Measurements from ENCODE around the gene SVOP. TPM values are rescaled to one million over a fixed set of nuclear protein-coding genes. Genes with fewer than 3 reads are reported as not detected.

Gene SVOP
- total RNA-seq, 2 experiments from 2014 or later: not detected

DNA sequence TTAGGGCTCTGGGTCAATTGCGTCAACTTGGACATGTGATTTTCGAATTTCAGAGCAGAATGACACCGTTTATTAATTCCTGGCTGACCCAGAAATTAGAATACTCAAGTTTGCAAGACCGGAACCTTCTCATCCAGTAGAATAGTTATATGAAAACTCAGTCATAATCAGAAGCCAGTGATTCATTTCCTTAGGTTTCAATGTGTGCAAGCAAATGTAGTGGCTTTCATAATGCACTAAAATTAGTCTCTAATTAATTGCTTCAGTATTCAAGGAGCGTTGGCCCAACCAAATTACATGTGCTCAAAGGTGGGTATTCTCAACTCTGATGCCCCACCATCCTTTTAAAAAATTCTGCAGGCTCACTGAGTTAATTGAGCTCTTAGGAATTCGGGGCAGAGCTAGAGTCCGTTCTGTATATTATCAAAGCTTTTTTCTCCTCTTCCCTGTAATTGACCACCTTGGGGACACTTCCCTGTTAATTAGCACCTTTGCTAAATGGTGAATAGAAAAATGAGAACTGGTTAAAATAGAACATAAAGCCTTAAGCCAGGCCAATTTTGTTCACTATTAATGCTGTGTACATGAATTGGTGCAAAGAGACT lies 85.6 kb downstream of the SVOP start:
- no TSS peak for BruUV-seq (replicated peaks)
- H3K79me2 ChIP-seq (ENCODE audit: insufficient read depth, low read depth, low read length): no peaks in the 10 kb centered on the region
- H3K9me2 ChIP-seq (ENCODE audit: insufficient read depth, low read length): no peaks in the 10 kb centered on the region
- H4K20me1 ChIP-seq (ENCODE audit: insufficient read depth, low read length): no peaks in the 10 kb centered on the region
- H3K36me3 ChIP-seq (ENCODE audit: insufficient read depth, low read length): no peaks in the 10 kb centered on the region
- intact Hi-C loops (cut with micrococcal nuclease; ENCODE audit: unreplicated experiment): no loop called here
- ChIA-PET CTCF (ENCODE audit: unreplicated experiment) (no interaction called here), POLR2A (interaction anchor here (0.6 kb wide), 1 partner anchor 1859 kb away, joined by 3 read pairs; no protein-coding TSS in a partner anchor)
- H3K9me3 ChIP-seq (ENCODE audit: low read length): no peaks in the 10 kb centered on the region
- TF ChIP-seq CTCF (conservative IDR thresholded peaks at IDR 0.05; ENCODE audit: low read length) (no peak), EZH2phosphoT487 (IDR thresholded peaks at IDR 0.05; ENCODE audit: borderline replicate concordance, low read depth, low read length) (no peak)
- no peak overlapping the region for H3K4me3 ChIP-seq (ENCODE audit: low read depth, low read length, poor library complexity, severe bottlenecking)
- H3K4me2 ChIP-seq (ENCODE audit: low read length): no peak overlapping the region
- no peak for DNase-seq (ENCODE audit: low spot score)
- H3K27ac ChIP-seq (ENCODE audit: low read depth, low read length, poor library complexity, severe bottlenecking): no peak overlapping the region
- peaks cover 31% of the 10 kb centered on the region for H3K4me1 ChIP-seq (ENCODE audit: insufficient read depth, low read length, poor library complexity, severe bottlenecking)
- no peak overlapping the region for H2AFZ ChIP-seq (ENCODE audit: low read length)

DNA sequence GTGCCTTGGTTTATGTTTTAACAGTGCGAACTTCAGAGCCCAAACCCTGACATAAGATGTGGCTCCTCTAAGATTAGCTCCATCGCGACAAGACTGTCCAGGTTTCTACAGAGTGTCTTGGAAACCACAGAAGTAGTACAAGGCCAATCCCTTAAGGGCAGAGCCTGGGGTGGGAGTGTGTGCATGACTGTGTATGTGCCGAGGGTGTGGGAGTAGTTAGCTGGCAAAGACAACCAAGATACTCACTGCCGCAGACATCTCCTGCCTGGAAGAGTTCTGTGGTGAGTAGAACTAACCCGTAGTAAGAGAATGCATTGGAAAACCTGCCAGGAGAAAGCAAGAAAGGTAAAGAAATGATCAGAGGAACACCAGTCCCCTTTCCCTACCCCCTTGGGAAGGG lies 86.9 kb downstream of the SVOP start:
- BruUV-seq (replicated peaks): no TSS peak
- no peak overlapping the region for H3K4me2 ChIP-seq (ENCODE audit: low read length)
- no peaks in the 10 kb centered on the region for H3K9me2 ChIP-seq (ENCODE audit: insufficient read depth, low read length)
- no peaks in the 10 kb centered on the region for H4K20me1 ChIP-seq (ENCODE audit: insufficient read depth, low read length)
- CTCF ChIA-PET (ENCODE audit: unreplicated experiment): no interaction called here
- TF ChIP-seq EZH2phosphoT487 (IDR thresholded peaks at IDR 0.05; ENCODE audit: borderline replicate concordance, low read depth, low read length) (no peak), CTCF (conservative IDR thresholded peaks at IDR 0.05; ENCODE audit: low read length) (no peak)
- no peak overlapping the region for H3K27ac ChIP-seq (ENCODE audit: low read depth, low read length, poor library complexity, severe bottlenecking)
- peaks cover 32% of the 10 kb centered on the region for H3K4me1 ChIP-seq (ENCODE audit: insufficient read depth, low read length, poor library complexity, severe bottlenecking)
- H3K36me3 ChIP-seq (ENCODE audit: insufficient read depth, low read length): no peaks in the 10 kb centered on the region
- intact Hi-C loops (cut with micrococcal nuclease; ENCODE audit: unreplicated experiment): no loop called here
- no peak overlapping the region for H2AFZ ChIP-seq (ENCODE audit: low read length)
- no peak for DNase-seq (ENCODE audit: low spot score)
- POLR2A ChIA-PET: interaction anchor here (0.8 kb wide), 1 partner anchor 299 kb away, joined by 3 read pairs; no protein-coding TSS in a partner anchor
- no peaks in the 10 kb centered on the region for H3K9me3 ChIP-seq (ENCODE audit: low read length)
- H3K79me2 ChIP-seq (ENCODE audit: insufficient read depth, low read depth, low read length): no peaks in the 10 kb centered on the region
- no peak overlapping the region for H3K4me3 ChIP-seq (ENCODE audit: low read depth, low read length, poor library complexity, severe bottlenecking)

DNA sequence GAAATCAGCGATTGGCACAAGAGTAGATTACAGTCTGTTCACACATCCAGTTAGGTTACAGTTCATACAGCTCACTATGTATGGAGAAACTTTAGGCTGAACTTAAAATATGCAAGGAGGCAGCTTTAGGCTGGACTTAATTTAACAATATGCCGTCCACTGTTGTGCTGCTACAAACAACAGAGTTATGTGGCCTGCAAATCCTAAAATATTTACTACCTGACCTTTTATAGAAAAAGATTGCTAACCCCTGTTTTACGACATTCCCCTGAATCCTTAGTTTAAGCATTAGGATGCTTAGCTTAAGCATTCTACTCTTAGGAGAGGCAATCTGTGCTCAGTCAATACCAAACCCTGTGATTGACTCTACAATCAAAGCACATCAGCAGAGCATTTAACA lies 90.1 kb downstream of the SVOP start:
- POLR2A ChIA-PET: interaction anchor here (0.6 to 3.4 kb wide), 6 partner anchors 9 to 391 kb away, joined by 3 to 18 read pairs (median 4); no protein-coding TSS in a partner anchor
- Histone ChIP-seq H3K9me2 (ENCODE audit: insufficient read depth, low read length) (no peaks in the 10 kb centered on the region), H3K79me2 (ENCODE audit: insufficient read depth, low read depth, low read length) (no peaks in the 10 kb centered on the region), H3K4me3 (ENCODE audit: low read depth, low read length, poor library complexity, severe bottlenecking) (no peak overlapping the region), H3K4me2 (ENCODE audit: low read length) (peak overlapping the region; percentile 60), H3K9me3 (ENCODE audit: low read length) (no peaks in the 10 kb centered on the region), H2AFZ (ENCODE audit: low read length) (peak overlapping the region; percentile 93), H3K4me1 (ENCODE audit: insufficient read depth, low read length, poor library complexity, severe bottlenecking) (peaks cover 31% of the 10 kb centered on the region), H3K27ac (ENCODE audit: low read depth, low read length, poor library complexity, severe bottlenecking) (peak overlapping the region; percentile 41), H3K36me3 (ENCODE audit: insufficient read depth, low read length) (no peaks in the 10 kb centered on the region), H4K20me1 (ENCODE audit: insufficient read depth, low read length) (no peaks in the 10 kb centered on the region)
- intact Hi-C loops (cut with micrococcal nuclease; ENCODE audit: unreplicated experiment): no loop called here
- CTCF ChIA-PET (ENCODE audit: unreplicated experiment): no interaction called here
- DNase-seq (ENCODE audit: low spot score): no peak
- TF ChIP-seq EZH2phosphoT487 (IDR thresholded peaks at IDR 0.05; ENCODE audit: borderline replicate concordance, low read depth, low read length) (no peak), CTCF (conservative IDR thresholded peaks at IDR 0.05; ENCODE audit: low read length) (no peak)
- no TSS peak for BruUV-seq (replicated peaks)

Measured in OCI-LY7 (cell line).